ENCODE results near the gene MIPOL1.
"Not testable (repeated sequence)": the region's sequence is repeated elsewhere in the genome, so short reads cannot be mapped to it uniquely, and the experiment has no call there.

Gene MIPOL1

DNA sequence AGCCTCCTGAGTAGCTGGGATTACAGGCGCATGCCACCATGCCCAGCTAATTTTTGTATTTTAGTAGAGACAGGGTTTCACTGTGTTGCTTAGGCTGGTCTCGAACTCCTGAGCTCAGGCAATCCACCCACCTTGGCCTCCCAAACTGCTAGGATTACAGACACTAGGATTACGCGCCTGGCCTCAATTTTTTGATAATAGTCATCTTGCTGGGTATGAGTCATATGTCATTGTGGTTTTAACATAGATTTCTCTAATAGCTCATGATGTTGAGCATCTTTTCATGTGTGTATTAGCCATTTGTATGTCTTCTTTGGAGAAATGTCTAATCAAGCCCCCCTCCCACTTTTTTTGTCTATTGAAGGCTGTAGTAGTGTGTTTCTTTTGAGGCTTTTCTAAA, 38.3 kb downstream of the MIPOL1 start:
- not testable (repeated sequence) for DNase-seq

DNA sequence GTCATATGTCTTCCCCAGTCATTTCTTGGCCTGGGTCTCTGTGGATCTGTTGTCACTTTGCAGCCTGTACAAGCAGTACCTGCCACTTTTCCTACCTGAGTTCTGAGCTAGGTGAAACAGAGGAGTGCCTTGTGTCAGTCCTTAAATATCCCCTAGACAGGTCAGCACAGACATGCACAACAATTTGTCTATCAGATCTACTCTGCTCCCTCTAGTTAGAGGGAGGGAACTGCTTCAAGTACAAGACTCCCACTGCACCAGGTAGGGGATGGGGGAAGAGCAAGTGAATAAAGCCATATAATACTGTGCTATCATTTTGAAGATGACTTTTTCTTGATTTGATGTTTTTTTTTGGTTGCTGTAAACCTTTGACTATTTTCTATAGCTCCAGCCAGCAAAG, 39.4 kb downstream of the MIPOL1 start:
- no peak for DNase-seq

DNA sequence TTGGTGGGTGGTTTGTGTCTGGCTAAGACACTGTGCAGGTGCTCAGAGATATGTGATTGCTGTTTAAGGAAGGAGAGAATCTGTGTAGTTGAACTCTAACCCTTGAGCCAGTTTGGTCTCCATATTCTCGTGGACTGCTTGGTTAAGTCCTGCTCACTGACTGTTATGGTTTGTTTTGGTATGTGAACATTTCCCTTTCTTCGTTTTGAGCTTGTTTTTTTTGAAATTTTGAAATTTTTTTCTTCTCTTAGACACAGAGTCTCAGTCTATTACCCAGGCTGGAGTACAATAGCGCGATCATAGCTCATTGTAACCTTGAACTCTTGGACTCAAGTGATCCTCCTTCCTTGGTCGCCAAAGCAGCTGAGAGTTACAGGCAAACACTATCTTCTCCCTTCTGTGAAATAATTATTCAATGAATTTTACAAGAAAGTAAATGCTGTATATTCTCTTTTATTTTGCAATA, 40.0 kb downstream of the MIPOL1 start:
- DNase-seq = no peak

DNA sequence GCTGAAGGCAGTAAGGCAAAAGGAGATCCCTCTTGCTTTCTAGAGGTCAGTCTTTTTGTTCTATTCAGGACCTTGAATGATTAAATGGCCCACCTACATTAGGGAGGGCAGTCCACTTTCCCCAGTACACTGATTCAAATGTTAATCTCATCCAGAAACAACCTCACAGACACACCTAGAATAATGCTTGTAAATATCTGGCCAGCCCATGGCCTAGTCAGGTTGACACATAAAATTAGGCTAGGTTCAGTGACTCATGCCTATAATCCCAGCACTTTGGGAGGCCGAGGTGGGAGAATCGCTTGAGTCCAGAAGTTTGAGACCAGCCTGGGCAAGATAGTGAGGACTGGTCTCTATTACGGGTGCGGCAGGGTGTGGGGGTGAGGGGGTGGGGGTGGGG, 43.5 kb downstream of the MIPOL1 start:
- DNase-seq = no peak

DNA sequence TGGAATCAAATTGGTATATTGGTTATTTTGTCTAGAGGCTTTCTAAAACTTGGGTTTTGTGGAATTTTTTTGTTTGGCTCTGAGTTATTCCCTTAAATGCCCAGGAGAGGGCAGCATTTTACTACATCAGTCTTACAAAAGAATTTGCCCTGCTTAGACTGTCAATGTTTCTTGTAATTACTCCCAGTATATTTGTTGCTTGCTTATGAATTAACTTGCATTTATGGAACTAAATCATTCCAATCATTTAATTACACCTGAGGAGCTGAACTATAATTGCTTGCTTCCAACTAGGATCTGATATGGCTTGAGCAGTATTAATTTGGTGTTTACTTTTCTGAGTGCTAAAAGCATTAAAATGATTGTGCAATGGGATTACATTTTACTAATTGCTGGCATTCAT, 48.7 kb downstream of the MIPOL1 start:
- no peak for DNase-seq

DNA sequence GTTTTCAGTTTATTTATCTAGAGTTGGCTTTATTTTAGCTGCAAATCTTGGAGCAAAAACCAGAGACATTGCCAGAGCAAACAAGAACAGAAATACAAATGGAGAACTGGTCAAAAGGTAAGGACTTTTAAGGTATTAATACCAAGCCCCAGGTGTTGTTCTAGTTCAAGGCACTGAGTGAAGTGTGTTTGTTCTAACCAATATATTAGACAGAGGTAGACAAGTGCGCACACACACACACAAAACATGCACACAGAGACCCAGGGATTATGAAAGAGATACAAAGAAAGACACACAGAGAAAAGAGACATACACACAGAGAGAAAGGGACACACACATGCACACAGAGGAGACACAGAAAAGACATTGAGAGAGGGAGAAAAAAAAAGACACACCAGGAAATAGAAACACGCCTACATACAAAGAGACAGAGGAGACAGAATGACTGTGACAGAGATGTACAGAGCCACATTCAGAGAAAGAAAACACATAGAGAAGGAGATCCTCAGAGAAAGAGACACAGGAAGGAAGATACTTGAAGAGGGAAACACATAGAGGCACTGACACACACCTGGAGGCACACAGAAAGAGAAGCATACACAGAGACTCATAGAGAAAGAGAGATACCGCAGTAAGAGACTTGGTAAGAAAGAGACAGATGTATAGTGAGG, 50.2 kb downstream of the MIPOL1 start:
- DNase-seq = no peak

DNA sequence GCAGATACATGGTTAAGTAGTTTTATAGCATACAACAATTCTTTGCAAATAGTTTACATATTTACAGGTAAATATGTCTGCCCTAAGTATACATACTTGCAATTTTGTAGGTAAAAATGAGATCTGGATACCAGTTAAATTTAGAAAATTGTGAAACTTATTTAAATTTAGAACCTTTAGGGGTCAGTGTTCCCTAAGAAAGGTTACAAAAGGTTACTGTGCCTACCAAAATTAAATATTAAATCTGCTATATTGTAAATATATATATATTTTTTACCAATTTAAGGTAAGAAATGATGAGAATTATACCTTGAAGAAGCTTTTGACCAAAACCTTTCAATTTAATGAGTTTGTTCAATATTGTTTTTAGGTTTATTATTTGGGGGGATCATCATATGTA, 54.0 kb downstream of the MIPOL1 start:
- no peak for DNase-seq

DNA sequence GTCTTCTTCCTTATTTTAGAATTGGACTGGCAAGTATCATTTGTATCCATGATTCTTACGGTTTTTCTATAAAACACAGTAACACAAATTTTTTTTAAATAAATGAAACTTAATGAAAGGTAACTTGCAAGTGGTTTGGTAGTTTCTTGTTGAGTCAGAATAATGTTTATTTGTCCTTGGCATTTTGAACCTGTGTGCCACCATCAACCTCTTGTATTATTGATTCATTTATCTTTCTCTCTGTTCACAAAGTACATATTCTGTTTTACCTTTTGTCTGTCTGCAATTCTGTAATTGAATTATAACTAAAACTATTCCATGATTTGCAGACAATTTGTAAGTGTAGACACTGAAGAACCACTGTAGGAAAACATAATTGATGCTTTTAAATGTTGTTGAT, 54.7 kb downstream of the MIPOL1 start:
- DNase-seq = no peak

DNA sequence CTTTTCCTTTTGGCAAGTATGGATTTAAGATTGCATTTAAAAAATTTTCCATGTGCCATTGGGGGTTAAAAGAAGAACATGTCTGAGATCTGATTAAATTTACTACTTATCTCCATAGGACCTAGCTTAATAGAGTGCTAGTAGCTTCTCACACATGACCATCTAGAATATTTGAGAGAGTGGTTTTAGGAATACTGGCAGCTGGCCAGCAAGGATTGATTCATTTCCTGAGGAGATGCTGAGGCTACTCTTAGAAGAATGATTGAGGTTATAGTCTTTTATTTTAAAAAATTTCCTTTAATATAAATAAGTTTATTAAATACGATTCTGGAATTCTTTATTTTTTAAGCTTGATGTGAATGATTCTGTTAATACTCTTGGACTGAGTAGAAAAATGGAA, 56.2 kb downstream of the MIPOL1 start:
- DNase-seq = no peak

DNA sequence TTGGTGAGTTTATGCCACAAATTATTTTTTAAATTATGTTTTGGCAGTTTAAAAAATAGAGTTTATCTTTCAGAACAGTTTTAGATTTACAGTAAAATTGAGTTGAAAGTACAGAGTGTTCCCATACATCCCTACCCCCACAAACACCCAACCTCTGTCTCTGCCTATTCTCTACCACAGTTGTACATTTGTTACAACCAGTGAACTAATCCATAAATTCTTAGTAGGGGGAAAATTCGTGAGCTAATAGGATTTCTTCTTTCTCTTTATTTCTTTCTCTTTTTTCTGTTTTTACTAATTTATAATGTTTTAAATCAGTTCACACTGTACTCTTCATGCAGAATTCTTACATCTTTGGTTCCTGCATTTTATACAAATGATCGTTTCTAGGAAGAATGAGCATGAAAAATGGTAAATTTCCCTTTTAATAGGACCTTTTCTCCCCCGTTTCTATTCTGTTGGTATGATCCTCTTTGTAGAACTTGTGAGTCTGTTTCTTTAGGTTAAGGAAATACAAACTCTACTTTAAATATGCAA, 56.7 kb downstream of the MIPOL1 start:
- DNase-seq = no peak

DNA sequence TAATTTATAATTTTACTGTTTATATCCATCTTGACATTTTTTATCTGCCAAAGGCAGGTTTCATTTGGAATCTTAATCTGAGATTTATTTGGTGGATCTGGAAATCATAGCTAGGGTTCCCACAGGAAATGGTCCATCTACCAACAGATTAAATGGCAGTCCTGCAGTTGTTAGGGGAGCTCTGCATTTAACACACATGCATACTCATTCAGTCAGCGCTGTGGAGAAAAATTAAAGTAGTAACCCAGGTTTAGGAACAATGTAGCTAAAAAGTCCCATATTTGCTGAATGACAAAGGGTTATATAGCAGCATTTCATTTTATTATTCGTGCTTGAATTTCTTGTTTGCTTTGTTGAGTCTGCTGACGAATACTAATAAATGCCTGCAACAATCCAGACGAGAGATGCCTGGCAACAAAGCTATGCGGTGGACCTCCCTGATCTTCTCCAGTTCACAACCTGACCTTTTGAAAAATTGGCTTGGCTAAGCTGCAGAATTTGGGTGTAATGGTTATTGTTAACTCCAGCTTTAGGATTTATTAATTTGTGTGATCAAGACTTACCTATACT, 59.8 kb downstream of the MIPOL1 start:
- DNase-seq = no peak

DNA sequence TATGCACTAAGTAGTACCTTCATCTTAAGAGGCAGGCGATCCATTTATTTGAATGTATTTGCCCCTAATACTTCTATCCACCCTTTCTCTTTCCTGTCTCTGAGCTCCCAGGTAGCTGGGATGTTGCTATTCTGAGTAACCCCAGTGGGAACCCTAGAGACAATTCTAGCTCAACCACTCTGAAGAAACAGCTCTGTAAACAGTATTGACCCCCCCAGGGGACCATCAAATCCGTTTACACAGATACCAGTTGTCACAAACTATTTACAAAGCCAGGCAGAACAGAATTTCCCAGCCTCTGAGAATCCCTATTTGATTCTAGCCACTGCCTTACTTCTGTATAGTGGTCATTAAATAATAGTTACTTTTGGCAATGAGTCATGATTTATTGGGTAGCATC, 64.9 kb downstream of the MIPOL1 start:
- DNase-seq = no peak

DNA sequence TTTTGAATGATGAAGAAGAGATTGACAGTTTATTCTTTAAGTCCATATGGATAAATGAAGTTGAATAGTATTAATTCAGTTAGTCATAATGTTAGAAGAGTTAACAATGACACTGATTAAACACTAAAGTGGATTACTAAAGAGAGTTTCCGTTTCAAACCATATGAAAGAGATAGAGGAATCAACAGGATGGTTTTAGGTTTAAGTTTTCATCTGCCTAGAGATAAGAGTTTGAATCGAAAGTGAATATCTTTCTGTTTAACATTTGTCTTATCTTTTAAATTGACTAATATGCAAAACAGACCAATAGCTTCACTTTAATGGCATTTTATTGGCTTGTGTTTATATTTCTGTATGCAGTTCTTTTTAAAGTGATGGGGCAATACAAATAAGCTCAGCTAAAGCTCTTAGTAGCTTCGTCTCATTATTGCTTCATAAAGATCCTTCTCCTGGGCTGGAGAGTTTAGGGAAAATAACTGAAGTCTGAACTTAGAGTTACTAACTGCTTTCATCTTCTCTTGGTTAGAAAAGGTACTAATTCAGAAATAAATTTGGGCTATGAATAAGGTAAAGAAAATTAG, 66.0 kb downstream of the MIPOL1 start:
- DNase-seq = no peak

DNA sequence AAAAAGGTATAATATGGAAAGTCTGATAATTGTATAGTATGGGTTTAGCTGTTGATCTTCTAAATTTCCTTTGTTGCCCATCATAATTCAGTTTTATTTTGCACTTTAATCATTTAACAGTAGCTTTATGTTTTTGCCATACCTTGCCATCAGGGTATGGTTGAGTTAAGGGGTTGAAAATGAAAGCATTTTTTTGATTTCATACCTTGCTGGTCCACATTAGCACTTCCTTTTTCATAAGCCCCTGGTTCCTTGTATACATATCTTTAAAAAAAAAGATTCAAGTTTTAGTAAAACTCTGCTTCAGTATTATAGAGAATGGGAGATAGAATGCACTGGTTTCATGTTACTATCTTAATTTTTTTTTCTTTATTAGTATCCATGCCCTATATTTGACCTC, 71.1 kb downstream of the MIPOL1 start:
- no peak for DNase-seq

DNA sequence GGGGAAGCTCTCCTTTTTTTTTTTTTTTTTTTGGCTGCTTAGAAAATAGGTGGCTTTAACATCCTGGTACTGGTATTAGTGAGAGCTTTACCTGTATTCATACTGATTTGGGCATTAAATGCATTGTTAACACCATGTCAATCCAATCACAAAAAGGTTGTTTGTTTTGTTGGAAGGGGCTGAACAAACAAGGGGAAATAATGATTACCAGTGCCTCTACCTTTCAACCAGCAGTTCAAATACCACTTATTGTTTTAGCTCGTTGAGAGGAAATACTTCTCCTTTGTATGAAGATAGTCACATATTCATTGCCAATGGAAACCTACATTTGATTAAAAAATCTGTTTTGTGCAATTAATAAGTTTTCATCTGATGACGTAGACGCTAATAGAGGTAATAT, 72.9 kb downstream of the MIPOL1 start:
- DNase-seq = no peak

DNA sequence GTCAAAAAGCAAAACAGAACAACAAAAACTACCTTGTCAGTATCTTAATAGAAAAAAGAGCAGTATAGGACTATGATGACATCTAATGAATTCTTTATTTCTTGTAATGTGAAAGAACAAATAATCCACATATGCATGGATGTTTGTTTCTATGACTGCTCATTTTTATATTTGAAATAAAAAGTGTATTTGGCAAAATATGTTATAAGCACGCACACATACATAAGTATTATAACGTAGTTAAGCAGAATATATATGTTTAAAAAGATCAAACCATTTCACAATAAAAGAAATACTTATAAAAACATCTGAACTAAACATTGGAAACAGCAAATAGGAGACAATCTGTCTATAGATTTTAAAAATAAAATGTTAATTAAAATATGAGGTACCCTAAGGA, 74.8 kb downstream of the MIPOL1 start:
- DNase-seq = no peak

DNA sequence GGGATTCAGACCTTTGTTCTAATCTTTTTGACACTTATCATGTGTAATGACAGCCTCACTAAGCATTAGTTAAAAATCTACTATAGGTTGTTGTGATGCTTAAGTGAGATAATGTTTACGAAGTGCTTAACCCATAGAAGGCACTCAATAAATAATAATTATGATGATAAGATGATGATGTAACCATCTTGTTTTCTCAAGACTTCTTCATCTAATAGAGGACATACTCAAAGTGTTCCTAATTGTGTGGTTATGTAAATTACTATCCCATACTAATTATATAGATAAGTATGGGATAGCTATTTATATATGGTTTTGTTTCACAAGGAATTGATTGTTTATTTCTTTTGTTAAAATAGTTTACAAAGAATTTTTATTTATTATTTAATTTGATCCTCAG, 76.9 kb downstream of the MIPOL1 start:
- no peak for DNase-seq

DNA sequence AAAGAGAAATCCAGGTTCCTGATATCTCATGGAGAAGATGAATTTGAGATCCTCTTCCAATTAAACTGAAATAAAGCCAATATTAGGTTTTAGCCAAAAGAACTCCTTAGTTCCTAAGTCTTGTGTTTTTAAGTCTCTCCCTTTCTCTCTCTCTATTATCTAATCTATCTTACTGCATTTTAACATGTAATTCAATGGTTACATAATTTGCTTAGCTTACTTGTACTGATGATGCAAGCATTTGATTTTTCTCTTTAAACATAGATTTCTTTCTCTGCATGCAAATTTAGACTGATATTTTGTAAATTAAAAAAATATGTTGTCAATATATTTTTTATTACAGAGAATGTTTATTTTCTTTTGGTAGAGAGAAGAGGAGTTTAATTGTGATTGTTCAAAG, 78.2 kb downstream of the MIPOL1 start:
- DNase-seq = no peak

DNA sequence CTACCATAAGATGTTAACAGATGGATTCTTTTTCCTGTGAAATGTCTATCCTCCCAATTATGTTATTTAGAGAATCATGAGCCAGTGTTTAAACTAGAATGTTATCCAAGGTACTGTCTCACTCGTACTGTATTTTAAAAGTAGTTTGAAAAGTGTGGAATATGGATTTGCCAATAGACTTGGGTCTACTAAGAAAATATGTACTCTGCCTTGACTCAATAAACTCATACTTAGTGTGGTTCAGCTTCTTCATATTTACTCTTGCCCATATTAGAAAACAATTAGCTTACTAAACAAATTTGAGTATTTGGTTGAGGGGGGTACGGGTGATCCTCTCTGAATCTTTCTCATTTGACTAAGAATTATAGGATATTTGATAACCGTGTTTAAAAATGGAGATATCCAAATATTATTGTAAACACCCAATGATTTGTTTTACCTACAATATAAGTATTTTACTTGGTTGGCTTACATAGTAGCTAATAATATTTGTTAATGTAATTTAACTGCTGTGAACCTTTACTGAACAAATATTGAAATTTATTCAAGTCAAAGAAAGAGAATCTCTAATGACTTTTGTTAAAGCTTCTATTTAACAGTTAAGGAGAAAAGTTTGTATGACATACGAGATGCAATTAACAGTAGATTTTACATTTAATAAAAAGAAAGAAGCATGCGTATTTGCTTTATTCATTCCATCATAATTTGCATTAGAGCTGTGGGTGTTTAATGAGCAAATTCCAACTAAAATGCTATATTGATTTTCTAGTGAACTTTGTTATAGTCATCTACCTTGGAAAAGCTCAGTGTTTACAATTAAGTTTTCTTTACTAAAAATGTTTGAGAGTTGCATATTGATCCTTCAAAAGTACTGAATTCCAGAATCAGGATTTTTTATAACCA, 81.2 kb downstream of the MIPOL1 start:
- DNase-seq = no peak

DNA sequence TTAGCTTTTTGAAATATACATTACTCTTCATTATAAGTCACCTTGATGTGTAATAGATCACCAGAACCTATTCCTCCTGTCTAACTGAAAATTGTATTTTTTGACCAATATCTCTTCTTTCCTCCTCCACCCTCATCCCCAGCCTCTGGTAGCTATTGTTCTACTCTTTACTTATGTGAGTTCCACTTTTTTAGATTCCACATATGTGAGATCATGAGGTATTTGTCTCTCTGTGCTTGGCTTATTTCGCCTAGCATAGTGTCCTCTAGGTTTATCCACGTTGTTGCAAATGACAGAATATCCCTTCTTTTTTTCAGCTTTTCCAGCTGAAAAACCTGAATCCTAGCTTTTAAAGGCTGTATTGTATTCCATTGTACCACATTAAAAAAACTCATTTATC, 82.1 kb downstream of the MIPOL1 start:
- no peak for DNase-seq

DNA sequence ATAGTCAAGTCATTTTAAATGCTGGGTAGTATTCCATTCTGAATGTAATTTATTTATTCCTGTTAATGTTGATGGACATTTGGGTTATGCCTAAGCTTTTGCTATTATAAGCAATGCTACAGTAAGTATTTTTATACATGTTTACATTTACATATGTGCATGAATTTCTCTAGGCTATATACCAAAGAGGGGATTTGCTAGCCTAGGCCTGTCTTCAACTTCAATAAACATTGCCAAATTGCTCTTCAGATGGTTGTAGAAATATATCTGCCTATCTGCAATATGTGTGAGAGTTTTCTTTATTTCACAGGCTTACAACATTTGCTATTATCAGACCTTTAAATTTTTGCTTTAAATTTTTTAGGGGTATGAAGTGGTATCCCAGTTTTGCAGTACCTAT, 87.0 kb downstream of the MIPOL1 start:
- no peak for DNase-seq

DNA sequence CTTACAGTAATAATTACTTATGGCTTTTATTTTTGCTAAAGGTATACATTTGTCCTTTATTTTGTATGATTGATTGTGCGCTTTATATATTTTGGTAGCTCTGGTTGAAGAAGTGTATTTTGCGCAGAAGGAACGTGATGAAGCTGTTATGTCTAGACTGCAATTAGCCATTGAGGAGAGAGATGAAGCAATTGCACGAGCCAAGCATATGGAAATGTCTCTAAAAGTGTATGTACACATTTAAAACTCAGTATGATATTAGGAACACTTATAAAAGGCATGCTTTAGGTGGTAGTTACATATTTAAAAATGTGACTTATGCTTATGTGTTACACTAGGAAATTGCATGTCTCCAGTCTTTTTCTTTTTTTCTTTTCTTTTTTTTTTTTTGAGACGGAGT, 87.5 kb downstream of the MIPOL1 start:
- no peak for DNase-seq

DNA sequence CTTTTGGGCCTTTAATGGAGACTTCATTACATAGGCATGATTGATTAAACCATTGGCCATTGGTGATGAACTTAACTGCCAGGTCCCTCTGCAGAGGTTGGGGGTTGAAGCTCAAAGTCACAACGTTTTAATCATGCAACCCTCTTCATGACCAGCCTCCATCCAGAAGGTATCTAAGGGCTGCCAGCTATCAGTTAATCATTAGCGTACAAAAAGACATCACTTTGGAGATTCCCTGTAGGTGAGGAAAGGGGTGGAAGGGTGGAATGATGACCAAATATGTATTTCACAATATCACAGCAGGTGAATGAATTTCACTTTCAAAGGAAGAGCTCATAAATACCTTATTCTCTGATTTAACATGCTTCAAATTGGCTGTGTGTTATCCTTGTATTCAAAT, 92.0 kb downstream of the MIPOL1 start:
- DNase-seq = no peak

DNA sequence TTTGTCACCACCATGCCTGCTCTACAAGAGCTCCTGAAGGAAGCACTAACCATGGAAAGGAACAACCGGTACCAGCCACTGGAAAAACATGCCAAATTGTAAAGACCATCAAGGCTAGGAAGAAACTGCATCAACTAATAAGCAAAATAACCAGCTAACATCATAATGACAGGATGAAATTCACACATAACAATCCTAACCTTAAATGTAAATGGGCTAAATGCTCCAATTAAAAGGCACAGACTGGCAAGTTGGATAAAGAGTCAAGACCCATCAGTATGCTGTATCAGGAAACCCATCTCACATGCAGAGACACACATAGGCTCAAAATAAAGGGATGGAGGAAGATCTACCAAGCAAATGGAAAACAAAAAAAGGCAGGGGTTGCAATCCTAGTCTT, 97.5 kb downstream of the MIPOL1 start:
- not testable (repeated sequence) for DNase-seq

All from NCI-H2107 (cell line).